Brain pericyte (primary cell): Measurements from ENCODE around the gene KDELR3.

Source experiments
- DNase-seq: peaks from one replicate; pipeline ENCODE4 v3.0.0-alpha.2; 2012; ENCODE audit warnings: low read depth, low spot score

The KDELR3 gene

GRCh38 chr22:38467904-38468442 is at the start of gene KDELR3:
Gene KDELR3, plus strand, starts transcription at chr22:38468096. Its CDS starts 138 bp downstream, at chr22:38468234.
- no peak for DNase-seq

DNA sequence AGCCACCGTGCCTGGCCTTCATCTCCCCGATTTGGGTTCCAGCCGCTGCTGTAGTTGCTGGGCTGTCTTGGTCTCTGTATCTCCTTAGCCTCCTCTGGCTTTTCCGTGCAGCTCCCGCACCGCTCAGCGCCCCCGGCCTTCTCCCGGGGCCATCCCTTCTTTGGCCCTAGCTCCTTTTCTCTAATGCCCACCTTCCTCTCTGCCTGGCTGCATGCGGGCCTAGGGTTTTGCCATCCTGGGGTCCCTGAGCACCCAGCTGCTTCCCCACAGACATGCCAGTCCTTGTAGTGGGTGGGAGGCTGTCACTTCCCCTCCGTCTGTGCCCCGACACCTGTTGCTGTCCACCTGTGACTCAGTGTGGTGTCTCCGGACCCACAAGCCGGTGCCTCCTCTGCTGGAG is 49.3 kb upstream of the KDELR3 start:
- no peak for DNase-seq

DNA sequence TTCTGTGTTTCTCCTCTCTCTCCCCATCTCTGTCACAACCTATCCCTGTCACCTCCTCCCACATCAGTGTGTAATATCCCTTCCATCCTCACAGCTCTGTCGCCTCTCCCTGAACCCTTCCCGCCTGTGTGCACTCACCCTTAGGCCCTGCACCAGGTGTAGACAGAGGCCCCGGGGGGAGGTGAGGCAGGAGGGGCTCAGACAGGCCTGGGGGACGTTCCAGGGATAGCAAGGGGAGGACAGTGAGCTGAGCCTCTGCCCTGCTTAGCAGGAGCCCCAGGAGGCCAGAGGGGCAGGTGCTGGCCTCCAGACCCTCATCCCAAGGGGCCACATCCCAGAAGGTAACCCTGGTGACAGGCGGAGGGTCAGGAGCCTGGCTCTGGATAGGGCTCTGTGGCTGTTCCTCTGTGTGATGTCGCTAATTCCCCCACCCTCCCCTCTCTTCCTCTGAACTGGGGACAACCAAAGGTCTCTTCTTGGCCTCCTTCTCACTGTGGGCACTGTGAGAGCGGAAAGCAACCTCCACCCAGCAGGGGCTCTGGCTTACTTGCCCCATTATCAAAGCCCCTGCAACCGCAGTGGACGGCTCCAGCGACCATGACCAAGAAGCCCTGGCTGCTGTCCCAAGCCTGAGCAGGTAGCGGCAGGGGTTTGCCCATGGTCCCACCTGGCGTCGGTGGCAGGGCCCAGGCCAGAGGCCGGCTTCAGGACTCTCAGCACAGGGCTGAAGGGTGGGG is 48.6 kb upstream of the KDELR3 start:
- no peak for DNase-seq

DNA sequence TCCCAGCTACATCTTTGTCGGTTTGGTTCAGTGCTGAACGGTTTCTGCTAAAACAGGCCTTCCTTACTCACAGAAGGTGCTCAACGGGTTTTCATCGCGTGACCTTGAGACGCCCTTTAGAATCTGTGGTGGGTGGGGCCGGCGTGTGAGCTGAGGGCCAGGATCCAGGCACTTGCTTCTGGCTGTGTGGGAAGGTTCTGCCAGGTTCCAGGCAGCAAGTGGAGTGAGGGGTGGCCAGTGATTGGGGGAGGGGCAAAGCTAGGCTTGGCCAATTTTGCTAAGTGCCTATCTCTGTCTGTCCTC is 48.1 kb upstream of the KDELR3 start:
- no peak for DNase-seq

- no peak for DNase-seq
Measured at GRCh38 chr22:38420734-38421133, 47.2 kb upstream of the KDELR3 start.

- no peak for DNase-seq
Measured at GRCh38 chr22:38422611-38423511, 45.0 kb upstream of the KDELR3 start.

GRCh38 chr22:38423512-38424503 is 44.1 kb upstream of the KDELR3 start:
- no peak for DNase-seq

DNA sequence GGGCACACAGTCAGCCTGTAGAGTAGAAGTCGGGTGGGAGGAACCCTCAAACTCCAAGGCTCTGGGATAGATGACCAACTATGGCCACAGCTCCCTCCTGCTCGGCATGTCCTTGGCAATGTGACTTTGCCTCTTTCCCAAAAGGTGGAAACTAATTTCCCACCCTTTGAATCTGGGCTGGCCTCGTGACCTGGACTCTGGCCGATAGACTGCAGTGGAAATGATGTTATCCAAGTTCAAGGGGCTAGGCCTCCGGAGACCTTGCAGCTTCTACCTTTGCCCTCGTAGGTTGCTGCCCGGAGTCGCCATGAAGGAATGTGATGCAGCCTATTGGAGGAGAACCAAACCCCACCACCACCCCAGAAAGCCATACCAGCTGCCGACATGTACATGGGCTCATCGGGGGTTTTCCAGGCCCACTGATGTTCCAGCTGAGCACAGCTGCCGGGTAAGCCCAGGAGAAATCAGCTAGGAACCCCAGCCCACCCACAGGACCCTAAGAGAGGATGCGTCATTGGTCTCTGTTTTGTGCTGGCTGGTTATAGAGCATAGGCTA is 43.3 kb upstream of the KDELR3 start:
- DNase-seq = no peak

- DNase-seq = no peak
Measured at GRCh38 chr22:38426628-38427027, 41.3 kb upstream of the KDELR3 start.

GRCh38 chr22:38427465-38427864 is 40.4 kb upstream of the KDELR3 start:
- no peak for DNase-seq

GRCh38 chr22:38427940-38428339 is 40.0 kb upstream of the KDELR3 start:
- no peak for DNase-seq

DNA sequence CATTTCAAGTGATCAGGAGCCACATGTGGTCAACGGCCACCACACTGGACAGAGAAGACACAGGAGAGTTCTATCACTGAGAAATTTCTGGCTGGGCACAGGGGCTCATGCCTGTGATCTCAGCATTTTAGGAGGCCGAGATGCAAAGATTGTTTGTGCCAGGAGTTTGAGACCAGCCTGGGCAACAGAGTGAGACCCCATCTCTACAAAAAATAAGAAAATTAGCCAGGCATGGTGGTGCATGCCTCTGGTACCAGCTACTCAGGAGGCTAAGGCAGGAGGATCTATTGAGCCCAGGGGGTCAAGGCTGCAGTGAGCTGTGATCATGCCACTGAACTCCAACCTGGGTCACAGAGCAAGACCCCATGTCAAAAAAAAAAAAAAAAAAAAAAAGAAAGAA is 39.2 kb upstream of the KDELR3 start:
- DNase-seq = no peak

GRCh38 chr22:38429499-38430068 is 38.3 kb upstream of the KDELR3 start:
- DNase-seq = no peak

DNA sequence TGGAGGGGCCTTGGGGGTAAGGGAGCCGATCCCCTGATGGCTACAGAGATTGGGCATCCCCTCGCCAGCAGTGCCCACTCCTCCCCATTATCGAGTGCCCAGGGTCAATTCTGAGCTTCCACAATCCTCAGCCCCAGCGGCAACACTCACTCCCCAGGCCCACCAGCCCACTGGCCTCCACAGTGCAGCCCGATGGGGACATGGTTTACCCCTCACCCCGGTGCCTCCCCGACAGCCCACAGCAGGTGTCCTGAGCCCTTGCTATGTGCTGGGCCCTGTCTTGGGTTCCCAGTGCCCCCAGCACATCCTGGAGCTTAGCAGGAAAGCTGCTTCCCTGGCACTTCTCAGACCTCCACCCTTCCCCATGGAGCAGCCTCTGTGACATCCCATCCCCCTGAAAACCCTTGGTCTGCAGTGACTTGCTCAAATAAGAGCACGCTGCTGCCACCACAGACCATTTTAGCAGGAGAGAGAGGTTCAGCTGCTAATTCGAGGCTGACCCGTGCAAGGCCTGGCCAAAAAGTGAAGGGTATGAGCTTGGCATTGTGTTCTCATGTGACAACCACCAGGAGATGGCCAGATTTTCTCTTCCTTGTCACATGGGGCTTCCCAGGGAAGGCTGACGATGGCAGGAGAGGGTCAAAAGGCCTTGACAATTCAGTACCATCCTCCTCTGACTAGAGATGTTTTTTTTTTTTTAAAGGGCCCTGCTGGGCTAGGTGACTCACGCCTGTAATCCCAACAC is 36.5 kb upstream of the KDELR3 start:
- no peak for DNase-seq

DNA sequence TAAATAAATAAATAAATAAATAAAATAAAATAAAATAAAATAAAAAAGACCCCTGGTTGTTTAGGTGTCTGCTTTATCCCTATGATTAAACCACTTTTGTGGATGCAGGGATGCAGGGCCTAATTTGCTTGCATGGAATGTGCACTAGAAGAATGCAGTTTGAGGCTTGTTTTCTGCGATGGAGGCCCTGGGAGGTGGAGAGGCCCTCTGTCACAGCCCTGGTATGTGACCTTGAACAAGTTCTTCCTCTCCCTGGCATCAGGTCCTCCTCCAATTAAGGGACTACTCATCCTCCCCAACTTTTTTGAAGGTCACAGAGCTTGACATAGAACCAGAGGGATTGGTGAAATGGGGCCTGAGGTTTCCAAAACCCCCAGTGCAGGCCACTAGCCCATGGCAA is 35.6 kb upstream of the KDELR3 start:
- DNase-seq = no peak

DNA sequence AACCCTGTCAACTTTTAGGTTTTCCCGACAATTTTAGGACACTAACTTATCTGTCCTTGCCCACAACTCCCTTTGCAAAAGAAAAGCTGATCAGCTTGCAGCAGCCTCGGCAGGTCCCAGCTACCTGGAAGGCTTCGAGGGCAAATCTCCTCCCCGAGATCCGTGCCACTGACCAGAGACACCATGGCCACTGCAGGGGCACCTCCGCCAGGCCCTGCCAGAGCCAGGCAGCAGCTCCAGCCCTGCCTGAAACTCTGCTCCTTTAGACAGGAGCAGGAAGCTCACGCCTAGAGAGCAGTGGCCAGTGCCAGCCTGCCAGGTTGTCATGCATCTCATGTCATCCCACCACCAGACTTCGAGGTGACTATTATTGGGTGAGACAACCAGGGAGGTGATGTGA is 34.0 kb upstream of the KDELR3 start:
- no peak for DNase-seq

DNA sequence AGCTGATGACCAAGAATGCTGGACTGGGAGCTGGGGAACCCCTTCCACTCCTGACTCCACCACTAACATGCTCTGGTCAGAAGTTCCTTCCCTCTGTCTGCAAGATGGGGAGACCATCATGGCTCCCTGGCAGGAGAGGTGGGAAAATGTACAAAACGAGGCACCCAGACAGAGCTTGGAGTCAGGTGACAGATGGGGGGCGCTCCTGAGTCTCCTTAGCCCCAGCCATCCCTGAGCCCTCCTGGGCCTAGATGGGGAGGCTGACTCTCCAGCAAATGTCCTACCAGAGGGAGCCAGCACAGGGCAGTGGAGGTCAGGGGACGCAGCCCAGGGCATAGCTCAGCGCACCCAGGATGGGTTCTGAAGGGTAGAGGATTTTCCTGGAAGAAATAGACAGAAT is 32.9 kb upstream of the KDELR3 start:
- DNase-seq = no peak

GRCh38 chr22:38435965-38436364 is 31.9 kb upstream of the KDELR3 start:
- no peak for DNase-seq

DNA sequence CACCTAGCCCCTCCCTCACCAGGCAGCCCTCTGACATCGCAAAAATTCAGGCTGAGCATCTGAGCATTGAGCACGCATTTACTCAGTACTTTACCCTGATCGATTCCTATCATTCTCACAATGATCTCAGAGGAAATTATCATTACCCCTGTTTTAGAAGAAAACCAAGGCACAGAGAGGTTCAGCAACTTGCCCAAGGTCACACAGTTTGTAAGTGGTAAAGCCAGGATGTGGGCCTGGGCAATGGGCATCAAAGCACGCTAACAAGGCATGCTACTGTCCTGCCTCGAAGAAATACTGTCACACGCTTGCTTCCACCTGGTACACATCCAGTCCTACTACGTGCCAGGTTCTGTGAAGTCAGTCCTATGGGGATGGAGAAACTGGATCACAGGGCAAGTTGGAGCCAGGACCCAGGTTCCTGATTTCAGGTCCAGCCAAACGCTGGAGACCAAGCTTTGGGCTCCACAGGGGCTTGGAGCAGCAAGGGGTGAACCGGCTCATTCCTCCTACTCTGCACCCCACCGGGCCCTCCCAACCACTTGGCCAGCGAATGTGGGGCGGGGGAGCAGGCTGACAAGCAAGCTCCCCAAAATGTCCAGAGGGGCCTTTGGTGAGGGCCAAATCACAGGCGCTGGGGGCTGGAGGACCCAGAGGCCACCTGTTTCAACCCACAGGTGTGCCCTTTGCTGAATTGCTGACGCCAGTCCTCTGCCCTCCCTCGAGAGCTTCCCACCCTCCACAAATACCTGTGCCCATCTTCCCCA is 31.1 kb upstream of the KDELR3 start:
- DNase-seq = no peak
